Left renal pelvis (tissue), 4 donors: ENCODE data around the gene RNPEPL1. TPM values are rescaled to one million over a fixed set of nuclear protein-coding genes. Genes with fewer than 3 reads are reported as not detected.

Experiments used
- DNase-seq, 4 donors: peaks; one replicate each; pipeline ENCODE4 v3.0.0-alpha.2; 2013; ENCODE audit warnings: low read depth in 4 of 4, low spot score in 3 of 4
- polyA plus RNA-seq, 4 donors: library from polyadenylated mRNA; unstranded; fragments of 120-200 nt; gene quantifications; one replicate each; pipeline ENCODE4 v1.2.1, GENCODE V29; 2013; ENCODE audit not compliant: insufficient read length in 4 of 4

Gene RNPEPL1
- polyA plus RNA-seq, 4 donors = 16.7 to 33.8 (median 25.1) TPM

- DNase-seq = no peak
Observed at GRCh38 chr2:240588669-240589068, 20.4 kb downstream of the RNPEPL1 start.

GRCh38 chr2:240589375-240589774 is 21.1 kb downstream of the RNPEPL1 start:
- no peak for DNase-seq

DNA sequence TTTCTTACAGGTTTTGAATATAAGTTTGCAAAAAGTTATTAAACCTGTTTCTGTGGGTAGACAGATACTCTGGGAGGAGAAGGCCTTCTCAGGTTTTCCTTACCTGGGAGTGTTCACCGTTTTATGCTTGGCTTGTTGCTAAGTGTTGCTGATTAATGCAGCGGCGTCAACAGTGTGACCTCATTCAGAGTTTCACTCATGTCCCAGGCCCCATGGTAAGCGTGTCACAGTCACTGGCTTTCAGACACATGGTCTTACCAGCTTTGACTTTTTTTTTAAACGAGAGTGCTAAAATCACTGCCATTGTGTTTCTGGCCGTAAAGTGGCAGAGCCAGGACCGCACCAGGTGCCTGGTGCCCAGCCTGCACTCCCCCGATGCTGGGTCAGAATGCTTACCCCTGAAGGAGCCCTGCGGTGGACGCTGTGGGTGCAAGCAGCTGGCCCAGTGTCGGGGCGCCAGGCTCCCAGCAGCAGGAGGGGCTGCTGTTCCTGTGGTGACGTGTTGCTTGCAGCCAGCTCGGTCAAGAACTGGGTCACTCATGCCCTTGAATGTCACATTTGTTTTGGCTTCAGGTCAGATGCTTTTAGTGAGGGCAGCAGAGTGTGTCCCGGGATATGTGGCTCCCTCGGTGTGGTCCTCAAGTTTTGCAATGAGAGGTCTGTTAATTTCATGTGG is 21.7 kb downstream of the RNPEPL1 start:
- no peak for DNase-seq

- no peak for DNase-seq
Observed at GRCh38 chr2:240590681-240591111, 22.4 kb downstream of the RNPEPL1 start.

- no peak for DNase-seq
Observed at GRCh38 chr2:240591226-240591625, 22.9 kb downstream of the RNPEPL1 start.

- DNase-seq = no peak
Observed at GRCh38 chr2:240591784-240592183, 23.5 kb downstream of the RNPEPL1 start.

DNA sequence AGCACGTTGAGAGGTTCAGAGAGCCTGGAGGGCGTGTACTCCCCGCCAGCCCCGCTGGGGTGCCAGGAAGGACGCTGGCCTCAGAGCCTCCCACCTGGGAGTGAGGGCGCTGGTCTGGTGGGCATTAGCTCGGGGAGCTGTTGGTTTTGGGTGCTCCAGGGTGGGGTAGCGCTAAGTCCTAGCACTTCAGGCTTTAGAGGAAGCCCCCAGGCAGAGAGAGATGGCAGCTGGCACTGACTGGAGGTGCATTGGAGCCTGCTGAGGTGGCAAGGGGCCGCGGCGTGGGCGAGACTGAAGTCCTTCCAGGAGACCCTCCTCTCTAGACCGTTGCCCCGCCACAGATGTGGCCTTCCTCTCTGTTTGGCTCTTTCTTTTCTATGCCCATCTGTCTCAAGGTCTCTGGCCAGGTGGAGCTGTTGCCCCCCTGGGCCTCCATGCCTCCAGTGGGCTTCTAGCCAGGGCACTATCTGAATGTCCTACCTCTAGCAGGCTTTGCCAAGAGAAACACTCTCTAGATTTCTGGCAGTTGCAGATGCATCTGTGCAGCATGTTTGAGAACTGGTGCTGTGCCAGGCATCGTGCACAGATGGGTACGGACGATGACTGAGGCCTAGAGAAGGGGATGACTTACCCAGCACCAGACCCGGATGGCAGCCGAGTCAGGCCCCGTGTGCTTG is 24.9 kb downstream of the RNPEPL1 start:
- no peak for DNase-seq

DNA sequence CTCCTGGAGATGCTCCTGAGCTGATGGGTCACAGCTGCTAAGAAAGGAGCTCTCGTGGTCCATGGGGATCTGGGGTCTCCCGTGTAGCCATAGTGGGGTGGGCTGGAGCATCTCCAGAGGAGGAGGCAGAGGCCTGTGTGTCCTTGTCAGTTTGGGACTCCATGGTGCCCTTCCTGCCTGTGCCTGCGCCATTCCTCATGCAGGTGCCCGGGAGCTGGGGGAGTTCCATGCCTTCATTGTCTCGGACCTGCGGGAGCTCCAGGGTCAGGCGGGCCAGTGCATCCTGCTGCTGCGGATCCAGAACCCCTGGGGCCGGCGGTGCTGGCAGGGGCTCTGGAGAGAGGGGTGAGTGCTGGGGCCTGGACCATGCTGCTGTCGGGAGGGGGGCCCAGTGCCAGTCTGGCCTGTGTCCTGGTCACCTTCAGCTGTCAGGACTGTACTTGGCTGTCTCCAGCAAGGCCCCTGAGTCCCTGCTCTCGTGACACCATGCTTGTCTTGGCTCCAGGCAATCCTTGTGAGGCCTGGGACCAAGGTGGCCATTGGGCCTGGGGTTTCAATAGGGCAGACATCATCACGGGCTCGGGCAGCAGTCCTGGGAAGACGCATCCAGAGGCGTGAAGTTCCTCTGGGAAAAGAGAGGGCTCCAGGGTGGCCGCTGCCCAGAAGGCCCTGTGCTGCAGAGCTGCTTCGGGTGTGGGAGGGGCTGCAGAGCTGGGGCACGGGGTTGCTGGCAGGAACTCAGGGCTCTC is 25.6 kb downstream of the RNPEPL1 start:
- DNase-seq = no peak

GRCh38 chr2:240594511-240595380 is 26.5 kb downstream of the RNPEPL1 start:
- no peak for DNase-seq

- no peak for DNase-seq
Observed at GRCh38 chr2:240595381-240596079, 27.2 kb downstream of the RNPEPL1 start.

DNA sequence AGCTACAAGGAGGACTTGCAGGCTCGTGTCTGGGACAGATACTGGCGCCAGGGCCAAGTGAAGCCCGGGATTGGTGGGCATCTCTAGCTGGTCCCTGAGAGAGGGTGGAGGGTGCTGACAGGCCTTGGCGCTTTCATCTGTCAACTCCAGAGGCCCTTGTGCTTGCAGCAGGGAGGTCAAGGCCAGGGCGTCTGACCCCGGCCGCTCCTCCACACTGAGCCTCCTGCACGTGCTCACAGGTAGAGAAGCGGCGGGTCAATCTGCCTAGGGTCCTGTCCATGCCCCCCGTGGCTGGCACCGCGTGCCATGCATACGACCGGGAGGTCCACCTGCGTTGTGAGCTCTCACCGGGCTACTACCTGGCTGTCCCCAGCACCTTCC is 27.8 kb downstream of the RNPEPL1 start:
- DNase-seq = no peak

DNA sequence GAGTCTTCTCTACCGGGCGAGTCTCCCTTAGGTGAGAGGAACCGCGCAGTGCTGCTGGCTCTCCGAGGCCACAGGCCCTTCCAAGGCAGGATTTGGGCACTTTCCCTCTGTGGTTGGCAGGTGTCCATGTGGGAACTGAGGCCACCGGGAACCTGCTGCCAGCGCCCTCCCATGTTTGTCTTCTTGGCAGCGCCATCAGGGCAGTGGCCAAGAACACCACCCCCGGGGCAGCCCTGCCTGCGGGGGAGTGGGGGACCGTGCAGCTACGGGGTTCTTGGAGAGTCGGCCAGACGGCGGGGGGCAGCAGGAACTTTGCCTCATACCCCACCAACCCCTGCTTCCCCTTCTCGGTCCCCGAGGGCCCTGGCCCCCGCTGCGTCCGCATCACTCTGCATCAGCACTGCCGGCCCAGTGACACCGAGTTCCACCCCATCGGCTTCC is 28.2 kb downstream of the RNPEPL1 start:
- DNase-seq = no peak

GRCh38 chr2:240597054-240597418 is 28.8 kb downstream of the RNPEPL1 start:
- no peak for DNase-seq

DNA sequence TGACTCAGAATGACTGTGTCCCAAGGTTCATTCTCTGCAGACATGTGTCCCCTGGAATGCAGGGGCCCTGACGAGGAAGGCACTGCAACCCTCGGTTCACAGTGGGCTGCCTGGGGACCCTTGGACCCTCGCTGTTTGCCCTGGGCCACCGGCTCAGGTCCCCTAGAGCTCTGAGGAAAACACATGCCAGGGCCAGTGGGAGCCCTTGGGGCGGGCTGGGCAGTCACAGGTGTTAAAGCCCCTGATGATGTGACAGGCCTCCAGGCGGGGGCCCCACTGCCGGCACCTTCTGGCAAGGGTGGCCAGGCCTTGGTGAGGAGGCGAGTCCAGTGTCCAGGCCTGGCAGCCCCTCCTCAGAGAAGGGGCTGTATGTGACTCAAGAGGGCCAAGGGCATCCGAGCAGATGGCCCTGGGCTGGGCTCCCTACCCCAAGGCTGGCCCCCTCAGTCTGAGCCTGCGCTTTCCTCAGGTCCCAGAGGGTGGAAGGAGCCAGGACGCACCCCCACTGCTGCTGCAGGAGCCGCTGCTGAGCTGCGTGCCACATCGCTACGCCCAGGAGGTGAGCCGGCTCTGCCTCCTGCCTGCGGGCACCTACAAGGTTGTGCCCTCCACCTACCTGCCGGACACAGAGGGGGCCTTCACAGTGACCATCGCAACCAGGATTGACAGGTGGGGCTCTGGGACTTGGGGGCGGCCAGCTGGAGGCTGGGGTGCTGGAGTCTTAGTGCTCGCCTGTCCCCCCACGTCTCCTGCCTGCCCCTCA is 29.3 kb downstream of the RNPEPL1 start:
- DNase-seq = no peak

DNA sequence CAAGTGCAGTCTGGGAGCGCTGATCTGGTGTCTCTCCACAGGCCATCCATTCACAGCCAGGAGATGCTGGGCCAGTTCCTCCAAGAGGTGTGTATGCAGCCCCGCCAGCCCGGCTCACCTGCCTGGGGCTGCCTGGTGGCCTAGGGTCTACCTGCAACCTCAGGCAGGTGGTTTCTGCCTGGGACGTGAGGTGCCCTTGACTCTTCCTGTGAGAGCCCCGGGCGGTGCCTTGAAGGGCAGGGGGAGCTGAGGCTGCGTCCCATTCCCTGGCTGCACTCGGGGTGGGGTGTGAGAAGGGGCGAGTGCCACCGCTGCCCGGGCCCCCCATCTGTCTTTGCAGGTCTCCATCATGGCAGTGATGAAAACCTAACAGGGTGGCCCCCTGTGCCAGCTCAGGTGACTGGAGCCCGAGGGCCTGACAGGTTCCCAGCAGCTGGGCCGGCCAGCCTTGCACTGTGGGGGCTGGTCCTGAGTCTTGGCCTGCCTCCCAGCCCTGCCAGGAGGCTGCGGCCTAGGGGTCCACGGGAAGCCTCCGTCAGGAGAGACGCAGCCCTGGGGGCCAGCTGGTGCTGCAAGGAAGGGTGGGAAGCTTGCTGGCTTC is 30.1 kb downstream of the RNPEPL1 start:
- no peak for DNase-seq

- DNase-seq = no peak
Observed at GRCh38 chr2:240599141-240599583, 30.9 kb downstream of the RNPEPL1 start.

- DNase-seq = no peak
Observed at GRCh38 chr2:240600451-240600961, 32.2 kb downstream of the RNPEPL1 start.

DNA sequence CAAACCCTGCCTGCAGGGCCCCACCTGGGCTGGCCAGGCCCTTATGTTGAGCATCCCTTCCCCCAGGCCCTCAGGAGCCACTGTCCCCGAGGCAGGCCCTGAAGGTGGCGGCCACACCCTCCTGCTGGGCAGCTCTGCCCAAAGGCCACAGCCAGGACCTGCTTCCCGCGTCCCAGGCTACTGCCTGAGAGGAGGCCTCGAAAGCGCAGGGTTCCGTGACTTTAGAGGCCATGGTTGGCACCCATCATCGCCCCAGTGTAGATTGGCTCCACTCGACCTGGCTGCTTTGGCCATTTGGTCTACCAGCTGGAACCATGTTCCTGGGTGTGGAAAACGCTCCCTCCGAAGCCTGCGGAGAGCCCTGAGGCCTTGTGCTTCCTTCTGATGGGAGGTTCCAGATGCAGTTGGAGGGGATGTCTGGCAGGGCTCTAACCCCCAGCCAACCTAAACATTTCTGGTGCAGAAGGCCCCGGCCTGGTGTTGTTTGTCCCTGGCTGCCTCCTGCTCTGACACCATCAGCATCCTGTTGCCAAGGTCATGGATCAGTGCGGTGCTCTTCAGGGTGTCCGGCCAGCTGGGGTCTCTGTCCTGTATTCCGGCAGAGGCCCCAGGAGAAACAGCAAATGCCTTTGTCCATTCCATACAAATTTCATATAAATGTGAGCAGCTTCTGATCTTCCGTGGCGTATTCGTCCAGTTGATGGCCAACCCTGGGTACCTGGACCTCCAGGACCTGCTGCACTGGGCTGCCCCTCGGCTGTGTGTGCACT is 33.0 kb downstream of the RNPEPL1 start:
- DNase-seq = no peak
